Lung (tissue), 13 donors: Measurements from ENCODE around the gene SMCO4. TPM values are rescaled to one million over a fixed set of nuclear protein-coding genes. Genes with fewer than 3 reads are reported as not detected.
"Not testable (repeated sequence)": the region's sequence is repeated elsewhere in the genome, so short reads cannot be mapped to it uniquely, and the experiment has no call there.

Experiments used
- ATAC-seq: fragments of 200-7000 bp; cut with Tn5 transposase; one replicate; pipeline ENCODE4 v1.9.1; 2020; ENCODE audit warnings: moderate number of reproducible peaks; ENCODE audit not compliant: insufficient read depth, low FRiP score
- DNase-seq, 3 donors: peaks; one replicate each; pipeline ENCODE4 v3.0.0-alpha.2; 2013 to 2017
- H3K27ac ChIP-seq, 2 donors: one replicate each; pipeline ENCODE4 v1.5.1; 2013; ENCODE audit warnings: mild to moderate bottlenecking in 2 of 2, moderate library complexity in 2 of 2, control low read depth in 1 of 2, inconsistent platforms in 1 of 2, low read depth in 1 of 2, low read length in 1 of 2
- H3K27me3 ChIP-seq, 3 donors: one replicate each; pipeline ENCODE4 v1.5.1; 2013; ENCODE audit warnings: low read length in 2 of 3; ENCODE audit not compliant: control insufficient read depth in 3 of 3, insufficient read depth in 3 of 3
- H3K36me3 ChIP-seq, 4 donors: one replicate each; pipeline ENCODE4 v1.5.1; 2013; ENCODE audit warnings: low read length in 4 of 4, mild to moderate bottlenecking in 1 of 4, moderate library complexity in 1 of 4; ENCODE audit not compliant: control insufficient read depth in 4 of 4, insufficient read depth in 4 of 4
- H3K4me1 ChIP-seq, 5 donors: one replicate each; pipeline ENCODE4 v1.5.1; 2013; ENCODE audit warnings: low read length in 5 of 5, mild to moderate bottlenecking in 2 of 5, moderate library complexity in 1 of 5; ENCODE audit not compliant: control insufficient read depth in 5 of 5, insufficient read depth in 5 of 5
- H3K4me3 ChIP-seq: one replicate; pipeline ENCODE4 v1.5.1; 2013; ENCODE audit warnings: mild to moderate bottlenecking, control low read depth, moderate library complexity
- H3K9ac ChIP-seq, 2 donors: one replicate each; pipeline ENCODE4 v1.5.1; 2013; ENCODE audit warnings: low read length in 2 of 2, control low read depth in 1 of 2; ENCODE audit not compliant: insufficient read depth in 1 of 2
- H3K9me3 ChIP-seq, 4 donors: one replicate each; pipeline ENCODE4 v1.5.1; 2013; ENCODE audit warnings: low read length in 3 of 4, mild to moderate bottlenecking in 1 of 4, moderate library complexity in 1 of 4; ENCODE audit not compliant: control insufficient read depth in 4 of 4, insufficient read depth in 3 of 4
- WGBS, 2 donors: extraction: QIAGEN DNeasy Blood & Tissue Kit; methylation state at CpG; one replicate each; pipeline ENCODE4 v1.1.7; 2013; 5-methylcytosine and 5-hydroxymethylcytosine counted together
- polyA plus RNA-seq, 2 donors: library from polyadenylated mRNA; stranded (reverse); fragments of 200-250 nt; gene quantifications; one replicate each; pipeline ENCODE4 v1.2.1, GENCODE V29; 2013
- small RNA-seq: library from RNA; depleted of rRNA; stranded (forward); fragments of <200 nt; gene quantifications from one replicate; pipeline ENCODE3, GENCODE V24; 2014; ENCODE audit warnings: low replicate concordance
- total RNA-seq, 2 donors: library from RNA; depleted of rRNA in 1 of 2; stranded (reverse); fragments of >200 nt in 1 of 2; gene quantifications; one replicate each; pipeline ENCODE4 v1.2.1, GENCODE V29; 2014 to 2021
- TF ChIP-seq, protein P1 (sequence below): IDR thresholded peaks from 2 replicates; pipeline ENCODE4 v1.5.1; 2012; ENCODE audit warnings: mild to moderate bottlenecking; ENCODE audit errors: control extremely low read depth, extremely low read depth
- donor health status: control.
- donor health status: control.
- donor health status: Bipolar disorder and iron deficiency.
- donor health status: healthy.
- donor health status: DM: yes; HTN: yes; CAD: no.

The SMCO4 gene
- total and polyA plus RNA-seq, 4 donors, result 27.0 to 132 (median 43.6) TPM

DNA sequence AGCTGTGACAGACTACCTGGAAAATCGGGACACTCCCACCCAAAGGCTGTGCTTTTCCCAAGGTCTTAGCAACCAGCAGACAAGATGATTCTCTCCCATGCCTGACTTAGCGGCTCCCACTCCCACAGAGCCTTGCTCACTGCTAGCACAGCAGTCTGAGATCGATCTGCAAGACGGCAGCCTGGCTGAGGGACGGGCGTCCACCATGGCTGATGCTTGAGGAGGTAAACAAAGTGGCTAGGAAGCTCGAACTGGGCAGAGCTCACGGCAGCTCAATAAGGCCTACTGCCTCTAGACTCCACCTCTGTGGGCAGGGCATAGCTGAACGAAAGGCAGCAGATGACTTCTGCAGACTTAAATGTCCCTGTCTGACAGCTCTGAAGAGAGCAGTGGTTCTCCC lies 84.9 kb downstream of the SMCO4 start:
- ATAC-seq (no peak), DNase-seq (no peak)
- Histone ChIP-seq H3K36me3 (no peaks in the 10 kb centered on the region), H3K27me3 (no peaks in the 10 kb centered on the region), H3K27ac (no peak overlapping the region), H3K4me3 (no peak overlapping the region), H3K9me3 (peaks cover 0 to 4% (median 0%) of the 10 kb centered on the region in 4 donors), H3K4me1 (no peaks in the 10 kb centered on the region), H3K9ac (no peak overlapping the region)
- TF ChIP-seq, protein P1, sequence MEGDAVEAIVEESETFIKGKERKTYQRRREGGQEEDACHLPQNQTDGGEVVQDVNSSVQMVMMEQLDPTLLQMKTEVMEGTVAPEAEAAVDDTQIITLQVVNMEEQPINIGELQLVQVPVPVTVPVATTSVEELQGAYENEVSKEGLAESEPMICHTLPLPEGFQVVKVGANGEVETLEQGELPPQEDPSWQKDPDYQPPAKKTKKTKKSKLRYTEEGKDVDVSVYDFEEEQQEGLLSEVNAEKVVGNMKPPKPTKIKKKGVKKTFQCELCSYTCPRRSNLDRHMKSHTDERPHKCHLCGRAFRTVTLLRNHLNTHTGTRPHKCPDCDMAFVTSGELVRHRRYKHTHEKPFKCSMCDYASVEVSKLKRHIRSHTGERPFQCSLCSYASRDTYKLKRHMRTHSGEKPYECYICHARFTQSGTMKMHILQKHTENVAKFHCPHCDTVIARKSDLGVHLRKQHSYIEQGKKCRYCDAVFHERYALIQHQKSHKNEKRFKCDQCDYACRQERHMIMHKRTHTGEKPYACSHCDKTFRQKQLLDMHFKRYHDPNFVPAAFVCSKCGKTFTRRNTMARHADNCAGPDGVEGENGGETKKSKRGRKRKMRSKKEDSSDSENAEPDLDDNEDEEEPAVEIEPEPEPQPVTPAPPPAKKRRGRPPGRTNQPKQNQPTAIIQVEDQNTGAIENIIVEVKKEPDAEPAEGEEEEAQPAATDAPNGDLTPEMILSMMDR, result no peak
- 93% methylated on average over 9 of the region's 9 CpGs for WGBS, 2 donors

DNA sequence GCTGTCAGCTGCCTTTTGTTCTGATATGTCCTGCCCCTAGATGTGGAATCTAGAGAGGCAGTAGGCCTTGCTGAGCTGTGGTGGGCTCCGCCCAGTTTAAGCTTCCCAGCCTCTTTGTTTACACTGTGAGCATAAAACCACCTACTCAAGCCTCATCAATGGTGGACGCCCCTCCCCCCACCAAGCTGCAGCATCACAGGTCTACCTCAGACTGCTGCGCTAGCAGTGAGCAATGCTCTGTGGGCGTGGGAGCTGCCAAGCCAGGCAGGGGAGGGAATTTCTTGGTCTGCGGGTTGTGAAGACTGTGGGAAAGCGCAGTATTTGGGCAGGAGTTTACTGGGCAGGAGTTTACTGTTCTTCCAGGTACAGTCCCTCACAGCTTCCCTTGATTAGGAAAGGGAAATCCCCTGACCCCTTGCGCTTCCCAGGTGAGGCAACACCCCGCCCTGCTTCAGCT lies 98.5 kb downstream of the SMCO4 start:
- no peak for ATAC-seq

GRCh38 chr11:93443232-93443631 lies 100.0 kb downstream of the SMCO4 start:
- not testable (repeated sequence) for H3K27ac ChIP-seq, DNase-seq, H3K9ac ChIP-seq, ATAC-seq, H3K27me3 ChIP-seq, H3K9me3 ChIP-seq, H3K4me1 ChIP-seq, H3K36me3 ChIP-seq, H3K4me3 ChIP-seq
- 74 to 96% methylated on average over 2 of the region's 2 CpGs for WGBS, 2 donors

More for the DNA sequence above, 98.5 kb downstream of the SMCO4 start:
- H3K9me3 ChIP-seq, result no peaks in the 10 kb centered on the region
- H3K27ac ChIP-seq, result no peak overlapping the region
- H3K9ac ChIP-seq, result no peak overlapping the region
- WGBS, 2 donors, result 74 to 89% methylated on average over 8 of the region's 8 CpGs
- H3K4me1 ChIP-seq, result peaks cover 0 to 4% (median 0%) of the 10 kb centered on the region in 5 donors
- TF ChIP-seq, protein P1, result no peak
- peak; percentile 22 to 57 (median 49) for DNase-seq
- H3K4me3 ChIP-seq, result no peak overlapping the region
- H3K36me3 ChIP-seq, result no peaks in the 10 kb centered on the region
- H3K27me3 ChIP-seq, result no peaks in the 10 kb centered on the region

- Histone ChIP-seq H3K4me1 (no peaks in the 10 kb centered on the region), H3K9ac (no peak overlapping the region), H3K36me3 (no peaks in the 10 kb centered on the region), H3K9me3 (no peaks in the 10 kb centered on the region), H3K4me3 (no peak overlapping the region), H3K27ac (no peak overlapping the region), H3K27me3 (no peaks in the 10 kb centered on the region)
- TF ChIP-seq, protein P1, result no peak
- no peak for ATAC-seq
- WGBS, 2 donors, result 73 to 83% methylated on average over 3 of the region's 3 CpGs
- no peak for DNase-seq
These were observed 110.9 kb downstream of the SMCO4 start for GRCh38 chr11:93432247-93432646.

Small RNAs within 50 kb of the gene (small RNA-seq; reads per million reads assigned to genes)
- gene RN7SL223P, result not detected

Other genes with a start within 250 kb of the SMCO4 start
- gene DEUP1, start 212.6 kb downstream of the SMCO4 start, total RNA-seq, result 1 to 10 TPM; 1.9 to 2.4 TPM
- gene DEUP1, start 212.6 kb downstream of the SMCO4 start, polyA plus RNA-seq, result under 1 TPM; 0.39 to 0.45 TPM
- gene CEP295, start 118.3 kb upstream of the SMCO4 start, total RNA-seq, result 10 to 100 TPM in 1 of 2 donors, 1 to 10 TPM in 1; 7.5 to 31.5 TPM
- 1 to 10 TPM; 3.5 to 8.5 TPM for gene CEP295, start 118.3 kb upstream of the SMCO4 start, polyA plus RNA-seq
- gene TAF1D, start 198.1 kb upstream of the SMCO4 start, total RNA-seq, result 100 to 1,000 TPM in 1 of 2 donors, 10 to 100 TPM in 1; 70.6 to 315 TPM
- 100 to 1,000 TPM in 1 of 2 donors, 10 to 100 TPM in 1; 58.1 to 226 TPM for gene TAF1D, start 198.1 kb upstream of the SMCO4 start, polyA plus RNA-seq
- gene C11orf54, start 198.3 kb upstream of the SMCO4 start, total RNA-seq, result 10 to 100 TPM; 20.4 to 66.1 TPM
- 10 to 100 TPM; 20.8 to 23.3 TPM for gene C11orf54, start 198.3 kb upstream of the SMCO4 start, polyA plus RNA-seq
- gene MED17, start 240.9 kb upstream of the SMCO4 start, total RNA-seq, result 10 to 100 TPM; 27.8 to 56.8 TPM
- gene MED17, start 240.9 kb upstream of the SMCO4 start, polyA plus RNA-seq, result 10 to 100 TPM in 1 of 2 donors, 1 to 10 TPM in 1; 9.2 to 13.0 TPM